Peyer's patch (tissue), 4 donors: ENCODE results near the gene UROC1. TPM values are rescaled to one million over a fixed set of nuclear protein-coding genes. Genes with fewer than 3 reads are reported as not detected.

Experiments used
- DNase-seq, 3 donors: peaks; one replicate each; pipeline ENCODE4 v3.0.0-alpha.2; 2017 to 2019
- H3K27ac ChIP-seq, 4 donors: fragments of 200-600 bp; sonication (generic); one replicate each; pipeline ENCODE4 v1.5.1; 2016 to 2019
- H3K27me3 ChIP-seq, 2 donors: fragments of 200-600 bp; sonication (generic); one replicate each; pipeline ENCODE4 v1.5.1; 2019
- H3K36me3 ChIP-seq, 3 donors: fragments of 200-600 bp; sonication (generic); one replicate each; pipeline ENCODE4 v1.5.1; 2016 to 2019
- H3K4me1 ChIP-seq, 4 donors: fragments of 200-600 bp; sonication (generic); one replicate each; pipeline ENCODE4 v1.5.1; 2016 to 2019
- H3K4me3 ChIP-seq, 4 donors: fragments of 200-600 bp; sonication (generic); 1 replicate in 3 of 4; 2 replicates in 1 of 4; pipeline ENCODE4 v1.5.1; 2016 to 2019; ENCODE audit warnings: mild to moderate bottlenecking in 1 of 4
- H3K9me3 ChIP-seq, 4 donors: fragments of 200-600 bp; sonication (generic); one replicate each; pipeline ENCODE4 v1.5.1; 2016 to 2019; ENCODE audit warnings: mild to moderate bottlenecking in 1 of 4
- CTCF ChIP-seq, 6 experiments: fragments of 450-650 bp in 4 of 6; fragments of 200-600 bp in 2 of 6; sonication (generic) in 1 of 6; IDR thresholded peaks; one replicate each; pipeline ENCODE4 v1.5.1; 2017 to 2019; ENCODE audit warnings: antibody characterized with exemption in 6 of 6, mild to moderate bottlenecking in 3 of 6, moderate library complexity in 1 of 6
- POLR2A ChIP-seq, 2 donors: fragments of 450-650 bp; IDR thresholded peaks; one replicate each; pipeline ENCODE4 v1.5.1; 2017; ENCODE audit warnings: antibody characterized with exemption in 2 of 2, mild to moderate bottlenecking in 2 of 2, moderate library complexity in 2 of 2
- total RNA-seq, 4 donors: library from RNA; depleted of rRNA; stranded (reverse); fragments of >200 nt; gene quantifications; one replicate each; pipeline ENCODE4 v1.1.0, GENCODE V29; 2016

UROC1 gene
- total RNA-seq, 4 donors from 2014 or later, result not detected

- H3K4me1 ChIP-seq, result peaks cover 0 to 19% (median 3%) of the 10 kb centered on the region in 4 donors
- H3K4me3 ChIP-seq, result peak within 1 kb of the TSS; percentile 4 to 69 (median 42)
- peak in 2 of 3 donors; percentile 79 to 88 for DNase-seq
- TF ChIP-seq POLR2A (IDR thresholded peaks at IDR 0.05) (peak in 1 of 2 donors; percentile 22), CTCF (IDR thresholded peaks at IDR 0.05) (no peak)
- H3K27ac ChIP-seq, result peak within 1 kb of the TSS in 2 of 4 donors; percentile 27 to 68
- no peaks in the 10 kb centered on the region for H3K9me3 ChIP-seq
- no peaks in the 10 kb centered on the region for H3K27me3 ChIP-seq
- H3K36me3 ChIP-seq, result no peaks in the 10 kb centered on the region
Observed at GRCh38 chr3:126523745-126524428, 6.3 kb upstream of the UROC1 start, which contains the start of gene CHST13. CHST13 (plus strand) TSS chr3:126524155; CDS start chr3:126524333, 178 bp downstream.

DNA sequence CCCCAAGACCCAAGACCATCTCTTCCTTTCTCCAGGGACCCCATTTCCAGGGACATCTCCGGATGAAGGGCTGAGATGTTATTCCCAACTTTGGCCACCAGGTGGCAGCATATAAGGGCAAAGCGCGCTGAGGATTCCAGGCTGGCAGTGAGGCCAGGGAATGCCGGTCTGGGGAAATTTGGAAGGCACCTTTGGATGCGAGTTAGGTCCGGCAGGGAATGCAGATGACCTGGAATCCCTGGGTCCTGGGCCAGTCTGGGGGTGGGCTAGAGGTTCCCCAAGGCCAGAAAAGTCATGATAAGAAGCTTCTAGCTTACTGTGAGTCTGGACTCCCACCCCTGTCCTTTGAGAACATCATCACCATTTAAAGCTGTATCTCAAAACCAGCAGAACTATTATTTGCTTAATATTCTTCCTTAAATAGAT lies 4.8 kb upstream of the UROC1 start:
- TF ChIP-seq POLR2A (IDR thresholded peaks at IDR 0.05), result no peak
- peak; percentile 63 to 96 (median 75) for TF ChIP-seq CTCF (IDR thresholded peaks at IDR 0.05)
- peaks cover 0 to 19% (median 3%) of the 10 kb centered on the region in 4 donors for H3K4me1 ChIP-seq
- peak; percentile 48 to 78 (median 60) for DNase-seq
- H3K27me3 ChIP-seq, result no peaks in the 10 kb centered on the region
- no peaks in the 10 kb centered on the region for H3K36me3 ChIP-seq
- H3K27ac ChIP-seq, result no peak overlapping the region
- H3K9me3 ChIP-seq, result no peaks in the 10 kb centered on the region
- no peak overlapping the region for H3K4me3 ChIP-seq

- Histone ChIP-seq H3K4me3 (no peak overlapping the region), H3K36me3 (no peaks in the 10 kb centered on the region), H3K4me1 (peaks cover 0 to 19% (median 3%) of the 10 kb centered on the region in 4 donors), H3K27ac (no peak overlapping the region), H3K9me3 (no peaks in the 10 kb centered on the region), H3K27me3 (no peaks in the 10 kb centered on the region)
- peak in 1 of 3 donors; percentile 35 for DNase-seq
- TF ChIP-seq POLR2A (IDR thresholded peaks at IDR 0.05) (no peak), CTCF (IDR thresholded peaks at IDR 0.05) (no peak)
Observed at GRCh38 chr3:126521122-126521891, 3.7 kb upstream of the UROC1 start.

DNA sequence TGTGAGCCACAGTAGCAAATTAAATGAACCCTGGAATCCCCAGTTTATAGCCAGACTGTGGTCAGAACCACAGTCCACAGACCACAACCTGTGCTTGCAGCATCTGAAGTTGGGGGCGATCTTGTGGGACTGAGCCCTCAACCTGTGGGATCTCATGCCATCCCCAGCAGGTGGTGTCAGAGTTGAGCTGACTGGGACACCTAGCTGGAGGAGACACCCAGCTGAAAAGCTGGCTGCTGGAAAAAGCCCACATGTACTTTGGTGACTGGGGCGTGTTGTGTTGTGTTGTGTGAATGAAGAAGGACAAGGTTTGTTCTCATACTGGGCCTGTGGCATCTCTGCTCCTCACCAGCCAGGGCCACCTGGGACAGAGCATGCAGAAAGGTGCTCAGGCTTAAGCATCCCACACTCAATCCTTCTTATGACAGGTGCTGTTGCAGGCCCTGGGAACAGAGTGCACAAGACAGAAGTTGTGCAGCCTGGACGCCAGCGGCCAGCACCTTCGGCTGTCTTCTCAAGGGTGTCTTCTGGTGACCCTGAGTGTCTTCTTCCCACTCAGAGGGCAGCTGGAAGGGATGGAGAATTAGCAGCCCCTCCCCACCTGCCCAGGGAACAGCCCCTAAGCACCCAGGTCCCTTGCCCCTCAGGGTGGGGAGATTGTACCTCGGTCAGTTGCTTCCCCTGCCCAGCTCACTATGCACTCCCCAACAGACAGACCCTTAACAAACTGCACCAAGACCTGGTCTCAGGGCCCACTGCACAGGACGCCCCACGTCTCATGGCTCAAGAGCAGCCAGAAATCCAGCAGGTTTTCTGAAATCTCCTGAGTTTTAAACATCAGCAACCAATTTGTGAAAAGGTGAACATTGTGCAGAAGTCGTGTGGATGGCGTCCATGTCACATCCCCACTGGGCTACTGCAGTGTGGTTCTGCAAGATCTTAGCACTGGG lies 2.2 kb upstream of the UROC1 start:
- no peaks in the 10 kb centered on the region for H3K36me3 ChIP-seq
- no peak overlapping the region for H3K4me3 ChIP-seq
- TF ChIP-seq POLR2A (IDR thresholded peaks at IDR 0.05) (no peak), CTCF (IDR thresholded peaks at IDR 0.05) (no peak)
- DNase-seq, result peak in 1 of 3 donors; percentile 21
- H3K27me3 ChIP-seq, result no peaks in the 10 kb centered on the region
- no peak overlapping the region for H3K27ac ChIP-seq
- H3K9me3 ChIP-seq, result no peaks in the 10 kb centered on the region
- peaks cover 0 to 17% (median 3%) of the 10 kb centered on the region in 4 donors for H3K4me1 ChIP-seq

GRCh38 chr3:126518779-126519177 lies 1.2 kb upstream of the UROC1 start:
- H3K27me3 ChIP-seq, result no peaks in the 10 kb centered on the region
- TF ChIP-seq CTCF (IDR thresholded peaks at IDR 0.05) (no peak), POLR2A (IDR thresholded peaks at IDR 0.05) (no peak)
- H3K9me3 ChIP-seq, result no peaks in the 10 kb centered on the region
- H3K4me3 ChIP-seq, result no peak overlapping the region
- peaks cover 0 to 6% (median 0%) of the 10 kb centered on the region in 4 donors for H3K4me1 ChIP-seq
- no peak for DNase-seq
- no peaks in the 10 kb centered on the region for H3K36me3 ChIP-seq
- H3K27ac ChIP-seq, result no peak overlapping the region
